HG02884 (cell line): ENCODE data around the gene NCKAP5.
A peak's percentile ranks its signal among the peaks of the same experiment; 100 is the strongest.

Source experiments
- ATAC-seq: cut with Tn5 transposase; IDR thresholded peaks from one replicate; pipeline ENCODE4 v1.9.1; 2021; ENCODE audit warnings: mild to moderate bottlenecking, moderate library complexity; ENCODE audit not compliant: unreplicated experiment

Gene NCKAP5

DNA sequence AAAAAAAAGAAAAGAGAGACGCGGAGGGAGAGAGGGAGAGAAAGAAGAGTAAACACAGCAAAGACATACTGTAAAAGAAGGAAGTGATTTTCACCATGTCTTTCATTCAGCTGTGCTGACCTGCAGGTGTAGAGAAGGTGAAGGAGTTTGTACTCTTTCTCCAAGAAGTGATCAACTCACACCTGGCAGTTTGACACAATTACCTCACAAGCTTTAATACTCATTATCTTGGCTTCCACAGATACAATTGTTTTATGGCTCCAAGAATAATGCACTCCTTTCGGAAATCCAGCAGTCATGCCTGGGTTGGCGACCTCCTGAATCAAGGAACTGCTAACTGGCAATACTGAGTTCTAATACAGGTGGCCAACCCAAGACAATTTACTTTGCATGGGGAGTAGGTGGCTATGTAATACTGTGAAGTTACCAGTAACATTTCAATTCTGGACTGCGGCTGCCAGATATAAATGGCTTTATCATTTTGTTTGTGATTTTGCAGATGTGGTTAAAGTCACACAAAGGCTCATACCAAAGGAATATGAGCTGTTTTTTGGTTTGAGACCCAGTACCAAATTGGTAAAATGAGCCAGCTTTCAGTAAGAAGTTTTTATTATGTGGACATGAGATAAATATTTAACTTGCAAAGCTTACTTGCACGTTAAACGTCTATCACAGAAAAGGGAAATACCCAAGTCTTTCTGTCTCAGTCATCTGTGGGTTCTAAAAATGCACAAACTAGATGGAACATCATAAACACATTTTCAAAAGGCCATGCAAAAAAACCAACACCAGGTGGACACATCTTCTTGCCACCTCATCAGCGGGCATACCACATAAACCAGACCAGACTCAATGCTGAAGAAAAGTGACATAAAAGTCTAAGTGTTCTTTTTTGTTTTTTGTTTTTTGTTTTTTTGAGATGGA lies 69.3 kb downstream of the NCKAP5 start:
- peak; percentile 66 for ATAC-seq

DNA sequence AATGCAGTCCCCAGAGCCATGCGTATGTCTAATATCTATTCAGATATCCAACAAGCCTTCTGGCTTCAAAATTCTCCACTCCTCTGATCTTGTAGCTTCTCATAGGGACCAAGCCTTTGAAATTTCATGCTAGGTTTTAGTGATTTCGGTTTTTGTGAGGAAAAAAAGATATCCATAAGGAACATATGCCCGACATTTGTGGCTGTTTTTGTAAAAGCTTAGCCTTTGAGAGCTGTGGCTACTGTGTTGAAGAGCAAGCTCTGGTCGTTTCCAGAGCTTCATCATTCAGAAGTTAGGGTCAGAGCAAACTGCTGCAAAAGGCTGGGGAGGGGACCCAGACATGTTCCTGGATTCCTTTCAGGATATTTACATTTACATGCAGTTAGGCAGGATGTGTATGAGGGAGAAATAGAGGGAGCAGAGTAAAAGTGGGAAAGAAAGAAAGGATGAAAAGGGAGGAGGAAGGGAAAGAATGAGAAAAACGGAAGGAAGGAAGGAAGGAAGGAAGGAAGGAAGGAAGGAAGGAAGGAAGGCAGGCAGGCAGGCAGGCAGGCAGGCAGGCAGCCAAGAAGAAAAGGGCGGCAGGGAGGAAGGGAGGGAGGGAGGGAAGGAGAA lies 70.2 kb downstream of the NCKAP5 start:
- no peak for ATAC-seq

DNA sequence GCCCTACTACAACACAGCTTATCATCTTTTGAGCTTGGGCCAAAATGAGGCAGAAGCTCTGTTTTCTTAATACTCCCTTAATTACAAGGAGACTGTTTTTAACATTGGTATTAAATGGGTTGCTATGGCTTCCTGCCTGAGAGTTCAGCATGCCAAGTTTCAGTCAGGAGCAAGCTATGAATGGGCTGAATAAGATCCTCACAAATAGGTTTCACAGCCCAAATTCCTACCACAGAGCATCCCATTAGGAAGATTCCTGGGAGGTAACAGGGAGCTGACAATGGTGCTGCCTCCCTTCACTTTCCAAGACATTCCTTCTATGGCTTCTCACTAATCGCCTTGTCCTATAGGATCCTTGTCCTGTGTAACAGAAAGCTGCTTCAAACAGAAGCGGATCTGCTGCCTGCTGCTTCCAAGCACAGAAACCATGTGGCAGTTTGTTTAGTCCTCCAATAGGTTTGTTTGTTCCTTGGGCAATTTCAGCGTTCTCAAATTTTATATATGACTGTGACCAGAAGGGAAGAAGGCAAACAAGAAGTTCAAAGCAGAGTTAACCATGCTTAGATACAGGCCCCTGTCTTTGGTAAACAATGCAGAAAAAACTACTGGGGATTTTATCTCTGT lies 70.9 kb downstream of the NCKAP5 start:
- no peak for ATAC-seq

DNA sequence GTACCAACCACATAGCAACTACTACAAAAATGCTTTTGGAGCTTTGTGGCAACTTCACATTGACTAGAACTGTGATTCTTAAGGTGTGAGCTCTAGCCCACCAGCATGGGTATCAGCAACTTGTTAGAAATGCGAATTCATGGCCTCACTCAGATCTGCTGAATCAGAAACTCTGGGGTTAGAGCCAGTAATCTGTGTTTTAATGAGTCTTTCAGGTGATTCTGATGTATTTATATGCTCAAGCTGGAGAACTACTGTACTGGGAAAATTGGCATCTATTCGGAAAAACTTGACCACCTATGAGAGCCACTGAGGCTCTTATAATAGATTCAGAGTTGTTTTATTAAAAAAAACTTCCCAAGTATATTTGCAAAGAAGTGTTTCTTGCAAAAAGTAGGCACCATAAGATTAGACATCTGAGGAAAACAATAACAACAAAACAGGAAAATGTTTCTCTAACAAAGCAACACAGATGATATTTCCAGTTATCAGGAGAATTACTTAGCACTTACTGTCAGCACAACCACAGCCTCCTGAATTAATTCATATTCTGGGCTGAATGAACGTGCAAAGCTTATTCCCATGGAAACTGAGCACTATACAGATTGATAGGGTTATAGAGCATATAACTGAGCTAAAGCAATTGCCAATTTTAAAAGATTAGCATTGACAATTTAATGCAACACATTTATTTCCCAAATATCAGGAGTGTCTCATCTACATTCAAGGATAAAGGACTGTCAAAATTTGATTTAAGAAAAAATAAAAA lies 71.6 kb downstream of the NCKAP5 start:
- ATAC-seq, result no peak

DNA sequence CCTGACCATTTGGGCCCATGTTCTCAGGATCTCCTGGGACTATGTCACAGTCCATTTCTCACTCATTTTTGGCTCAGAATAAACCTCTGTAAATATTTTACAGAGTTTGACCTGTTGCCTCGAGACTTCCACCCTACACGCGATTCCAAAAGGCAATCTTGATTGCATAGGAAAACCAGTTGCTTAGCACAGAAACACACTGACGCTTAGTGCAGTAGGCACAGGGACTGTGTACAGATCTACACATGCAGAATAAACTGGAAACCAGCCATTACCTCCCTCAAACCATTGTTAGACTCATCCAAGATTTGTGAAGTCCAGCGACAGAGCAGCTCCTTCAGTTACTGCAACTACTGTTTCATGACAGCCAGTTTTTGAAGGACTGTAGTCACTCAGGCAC lies 73.0 kb downstream of the NCKAP5 start:
- no peak for ATAC-seq

DNA sequence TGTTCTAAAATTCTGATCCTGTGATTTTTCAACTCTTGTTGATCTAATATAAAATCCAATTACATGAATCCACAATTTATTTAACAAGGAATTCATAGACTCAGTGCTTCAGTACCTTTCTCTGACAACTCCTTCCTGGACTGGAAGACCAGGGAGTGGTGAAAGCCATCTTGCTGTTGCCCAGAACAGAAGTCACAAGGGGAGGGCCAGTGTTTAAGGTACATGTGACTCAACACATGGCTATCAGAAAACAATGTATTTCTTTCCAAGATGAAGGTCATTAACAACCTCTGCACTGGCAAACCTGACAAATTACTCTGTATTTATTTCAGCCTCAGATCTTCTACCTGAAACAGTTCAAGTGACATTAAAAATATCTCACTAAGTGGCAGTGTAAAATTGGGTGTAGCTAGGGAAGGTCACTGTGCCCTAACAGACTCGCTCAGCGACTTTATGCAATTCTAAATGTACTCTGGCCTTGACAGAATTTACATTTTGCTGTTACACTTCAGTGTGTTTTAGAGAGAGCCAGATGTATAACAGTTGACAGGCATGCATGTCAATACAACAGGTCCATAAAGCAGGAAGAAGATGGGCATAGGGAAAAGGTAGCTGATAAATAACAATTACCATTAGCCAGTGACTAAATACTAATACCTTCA lies 75.4 kb downstream of the NCKAP5 start:
- ATAC-seq, result no peak

DNA sequence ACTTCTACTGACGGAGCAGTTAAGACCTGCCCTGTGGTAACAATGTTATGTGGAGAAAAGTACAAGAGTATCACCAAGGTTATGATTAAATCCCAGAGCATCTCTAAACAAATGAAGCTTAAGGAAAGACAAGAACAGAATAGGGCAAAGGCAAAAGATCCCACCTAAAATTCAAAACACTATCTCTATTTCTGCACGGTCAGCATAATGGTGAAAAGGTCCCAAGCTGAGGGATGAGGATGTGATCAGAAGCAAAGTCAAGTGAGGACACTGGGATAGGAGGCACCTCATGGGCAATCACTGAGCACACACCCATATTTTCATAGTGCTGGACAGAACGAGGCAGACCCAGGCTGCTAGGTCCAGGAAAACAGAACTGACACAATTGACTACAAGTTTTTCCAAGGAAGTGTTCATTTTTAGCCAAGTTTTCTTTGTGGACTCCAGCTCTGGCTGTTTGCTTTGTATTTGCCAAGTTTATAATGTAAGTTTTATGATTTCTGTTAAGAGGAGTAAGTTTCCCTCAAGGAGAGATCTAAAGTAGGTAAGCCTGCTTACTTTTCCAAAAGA lies 77.8 kb downstream of the NCKAP5 start:
- no peak for ATAC-seq

DNA sequence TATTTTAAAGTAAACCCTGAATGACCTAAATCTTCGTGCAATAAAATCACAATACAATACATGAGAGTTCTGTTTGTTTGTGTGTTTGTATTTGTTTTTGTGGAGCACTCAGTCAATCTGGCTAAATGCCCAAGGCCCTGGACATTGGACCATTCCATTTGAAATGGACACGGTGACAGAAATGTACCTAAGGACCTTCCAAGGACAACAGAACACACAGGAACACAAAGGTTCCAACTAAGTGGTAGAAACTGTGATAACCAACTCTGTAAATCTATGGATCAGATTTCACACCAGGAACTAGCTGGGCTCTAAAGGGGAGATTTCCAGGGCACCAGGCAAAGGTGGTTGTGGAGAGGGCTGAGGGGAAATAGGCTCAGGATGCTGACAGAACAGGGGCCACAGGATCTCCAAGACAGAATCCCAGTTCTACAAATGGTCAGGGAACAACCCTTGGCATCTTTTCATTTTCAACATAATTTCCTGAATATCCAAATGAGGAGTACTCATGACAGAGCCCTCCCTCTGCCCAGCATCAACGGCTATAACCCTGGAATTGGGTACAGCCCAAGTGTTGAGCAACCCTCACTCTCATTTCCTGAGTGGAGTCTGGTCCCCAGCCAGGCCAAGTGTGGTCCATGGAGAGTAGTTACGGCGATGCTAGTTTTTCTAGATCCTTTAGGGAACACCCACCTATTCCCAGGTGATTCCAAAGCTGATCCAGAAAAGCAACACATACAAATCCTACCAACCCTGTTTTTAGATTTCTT lies 78.4 kb downstream of the NCKAP5 start:
- no peak for ATAC-seq

DNA sequence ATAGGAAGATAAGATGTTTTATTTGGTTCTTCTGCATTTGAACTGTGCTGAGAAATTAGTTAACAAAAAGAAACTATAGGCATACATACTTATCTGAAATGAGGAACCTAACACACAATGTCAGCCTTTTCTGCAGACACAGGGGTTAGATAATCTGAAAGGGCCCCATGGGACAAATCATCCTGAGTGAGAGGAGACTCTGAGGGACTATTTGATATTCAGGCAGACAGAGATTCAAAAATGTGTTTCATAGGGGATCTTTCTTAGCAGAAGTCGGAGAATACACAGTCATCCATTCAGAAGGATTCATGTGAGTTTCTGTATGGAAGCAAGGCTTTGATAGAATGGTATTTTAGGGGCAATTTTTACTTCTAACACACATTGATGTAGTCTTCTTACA lies 79.1 kb downstream of the NCKAP5 start:
- ATAC-seq, result no peak

DNA sequence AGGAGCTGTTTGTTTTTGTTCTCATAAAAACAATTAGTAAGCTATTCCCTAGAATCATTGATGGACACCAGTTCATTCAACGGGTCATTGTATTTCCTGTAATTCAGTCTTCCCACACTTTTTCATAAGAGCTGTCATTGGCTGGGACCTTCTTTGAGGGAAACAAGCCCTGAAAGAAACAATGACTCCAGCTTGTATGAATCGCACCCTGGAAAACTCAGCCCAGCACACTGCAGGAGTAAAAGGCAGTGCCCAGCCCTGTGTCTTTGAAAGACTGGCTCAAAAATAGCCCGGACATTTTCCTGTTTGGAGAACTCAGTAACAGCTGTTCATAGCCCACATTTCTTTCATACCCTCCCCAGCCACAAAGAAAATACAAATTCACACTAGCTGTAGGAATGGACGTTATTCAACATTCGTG lies 81.5 kb downstream of the NCKAP5 start:
- no peak for ATAC-seq

DNA sequence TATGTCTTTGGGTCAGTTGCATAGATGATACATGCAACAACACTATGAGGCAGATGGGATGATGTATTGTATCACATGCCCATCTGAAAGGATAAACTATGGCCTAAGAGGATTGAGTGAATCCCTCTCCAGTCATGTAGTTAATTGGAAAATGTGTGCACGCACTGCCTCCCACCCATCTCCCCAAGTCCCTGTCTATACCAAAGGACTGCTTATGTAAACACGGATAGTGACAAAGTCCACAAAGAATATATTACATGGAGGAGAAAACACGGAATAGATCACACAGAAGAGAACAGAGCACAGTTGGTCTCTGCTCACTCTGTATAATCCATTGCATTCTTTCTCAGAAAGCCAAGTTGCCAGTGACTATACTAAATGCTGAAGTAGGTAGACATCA lies 82.4 kb downstream of the NCKAP5 start:
- no peak for ATAC-seq

DNA sequence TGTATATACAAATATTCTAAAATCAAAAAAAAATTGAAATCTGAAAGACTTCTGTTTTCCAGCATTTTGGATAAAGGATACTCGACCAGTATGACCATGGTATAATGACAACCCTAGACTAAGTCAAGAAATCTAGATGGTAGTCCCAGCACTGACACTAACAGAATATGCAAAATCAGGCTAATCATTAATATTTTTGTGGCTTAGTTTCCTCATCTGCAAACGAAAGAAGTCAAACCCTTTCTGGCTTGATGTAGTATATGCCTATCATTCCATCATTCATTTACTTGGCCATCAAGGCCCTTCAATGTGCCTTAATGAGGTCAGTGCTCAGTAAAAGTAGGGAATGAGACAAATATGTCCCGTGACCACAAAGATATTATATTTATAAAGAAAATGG lies 83.5 kb downstream of the NCKAP5 start:
- ATAC-seq, result no peak

DNA sequence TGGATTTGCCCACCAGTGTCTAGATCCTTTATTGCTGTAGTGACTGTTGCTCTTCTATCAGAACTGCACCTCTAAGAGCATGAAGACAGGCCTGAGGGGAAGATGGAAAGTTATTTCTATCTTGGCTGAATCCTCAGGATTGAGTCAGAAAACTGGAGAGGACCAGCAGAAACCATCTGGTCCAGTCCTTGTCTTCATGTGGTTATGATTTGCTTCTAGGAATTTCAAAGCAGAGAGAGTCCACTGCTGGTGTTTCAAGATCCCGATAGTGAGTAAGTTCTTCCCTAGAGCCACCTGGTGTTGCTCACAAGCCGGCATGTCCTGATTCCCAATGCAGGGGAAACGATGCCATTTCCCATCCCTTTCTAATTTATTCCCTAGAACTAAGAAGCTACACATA lies 84.2 kb downstream of the NCKAP5 start:
- no peak for ATAC-seq

DNA sequence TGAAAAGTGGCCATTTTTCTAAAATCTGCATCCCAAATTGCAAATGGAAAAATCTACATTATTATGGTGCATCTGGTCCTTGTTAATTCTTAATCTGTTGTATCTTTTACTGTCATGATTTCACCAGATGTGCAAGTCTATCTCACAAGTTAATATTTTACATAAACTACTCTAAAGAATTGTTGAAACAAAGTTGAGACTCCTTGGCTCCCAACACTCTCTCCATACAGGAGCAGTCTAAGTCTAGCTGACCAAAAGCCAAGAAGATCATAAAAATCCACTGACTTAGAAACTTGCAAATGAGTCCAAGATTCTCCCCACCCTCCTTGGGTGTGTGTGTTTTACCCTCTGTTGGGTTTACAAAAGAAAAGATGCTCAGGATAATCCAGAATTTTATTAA lies 85.1 kb downstream of the NCKAP5 start:
- no peak for ATAC-seq

DNA sequence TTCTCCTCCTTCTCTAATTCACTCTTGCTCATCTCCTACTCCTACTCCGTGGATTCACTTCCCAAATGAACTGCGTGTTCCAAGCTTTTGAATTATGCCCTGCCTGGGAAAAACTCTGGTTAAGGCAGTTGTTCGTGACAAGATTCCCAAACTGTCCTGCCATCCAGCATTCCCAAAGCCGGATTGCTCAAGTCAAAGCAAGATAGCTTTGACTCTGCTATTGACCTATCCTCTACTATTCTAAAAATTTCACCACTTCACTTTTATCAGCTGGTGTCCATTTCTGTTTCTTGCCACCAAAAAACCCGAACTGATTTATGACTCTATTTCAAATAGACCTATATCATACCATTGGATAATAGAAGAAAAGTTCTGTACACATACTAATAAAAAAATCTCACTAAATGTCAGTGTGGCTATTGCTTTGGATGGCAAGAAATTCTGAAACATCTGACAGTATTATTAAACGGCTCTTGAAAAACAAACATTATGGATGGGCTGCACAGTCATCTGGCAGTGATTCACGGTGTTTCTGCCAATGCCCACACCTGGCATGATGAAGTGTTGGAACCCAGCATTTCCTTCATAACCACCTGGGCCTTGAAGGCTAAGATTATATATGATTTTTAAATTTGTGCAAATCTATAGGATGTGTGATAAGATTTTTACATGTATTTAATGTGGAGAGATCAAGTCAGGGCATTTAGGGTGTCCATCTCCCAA lies 87.4 kb downstream of the NCKAP5 start:
- no peak for ATAC-seq

DNA sequence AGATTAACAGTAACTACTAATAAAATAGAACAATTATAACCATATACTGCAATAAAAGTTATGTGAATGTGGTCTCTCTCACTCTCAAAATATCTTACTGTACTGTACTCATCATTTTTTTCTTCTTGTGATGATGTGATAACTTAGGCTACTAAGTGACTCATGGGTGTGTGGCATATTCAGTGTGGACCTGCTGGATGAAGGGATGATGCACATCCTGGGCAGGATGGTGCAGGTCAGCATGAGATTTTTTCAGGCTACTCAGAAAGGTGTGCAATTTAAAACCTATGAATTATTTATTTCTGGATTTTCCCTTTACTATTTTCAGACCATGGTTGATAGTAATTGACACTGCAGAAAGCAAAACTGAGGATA lies 90.7 kb downstream of the NCKAP5 start:
- no peak for ATAC-seq

DNA sequence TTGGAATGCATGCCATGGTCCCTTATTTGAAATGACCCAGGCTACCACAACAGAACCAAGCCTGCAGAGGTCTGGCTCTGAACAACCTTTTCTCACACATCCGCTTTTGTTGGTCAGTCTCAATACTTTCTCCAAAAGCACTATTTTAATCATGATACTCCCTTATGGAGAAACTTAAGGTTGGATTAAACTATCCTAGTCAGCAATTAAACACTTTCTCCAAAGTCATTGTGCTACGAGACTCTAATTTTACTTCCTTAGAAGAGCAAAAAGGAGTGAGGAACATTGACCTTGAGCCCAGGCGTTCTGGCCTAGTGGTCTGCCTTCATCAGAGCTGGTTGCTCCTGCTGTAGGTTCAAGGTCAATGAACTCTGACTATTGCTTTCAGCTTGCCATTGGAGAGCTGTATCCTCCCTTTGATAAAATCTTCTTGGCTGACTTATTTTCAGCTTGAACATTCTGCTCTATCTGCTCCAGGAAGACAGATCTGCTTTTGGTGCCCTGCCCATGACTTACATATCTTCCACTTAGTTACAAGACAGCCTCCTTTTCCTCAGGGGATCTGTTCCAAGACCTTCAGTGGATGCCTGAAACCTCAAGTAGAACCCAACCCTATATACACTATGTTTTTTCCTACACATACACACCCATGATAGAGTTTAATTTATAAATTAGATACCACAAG lies 91.2 kb downstream of the NCKAP5 start:
- no peak for ATAC-seq

DNA sequence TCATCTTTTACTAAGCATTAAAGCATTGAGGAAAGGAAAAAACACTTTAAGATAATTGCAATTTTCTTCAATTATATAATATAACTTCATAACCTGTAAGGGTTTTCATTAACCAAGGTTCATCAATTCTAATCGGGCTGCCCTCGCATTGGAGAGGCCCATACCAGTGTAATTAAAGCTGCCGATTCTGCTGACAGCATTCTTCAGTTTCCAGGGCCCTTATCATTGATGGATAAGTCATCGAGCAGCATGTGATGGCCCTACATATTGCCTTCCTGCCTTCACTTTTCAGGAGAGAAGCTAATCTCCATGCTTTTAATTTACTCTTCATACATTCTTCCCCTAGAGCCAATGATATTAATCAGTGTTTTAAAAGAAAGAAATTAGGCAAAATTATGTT lies 92.0 kb downstream of the NCKAP5 start:
- no peak for ATAC-seq
